Stimulated activated CD4-positive, alpha-beta T cell treated with anti-CD3 and anti-CD28 coated beads, TNF-alpha, amount 100 ng/mL, for 24 hours (primary cell): ENCODE results near the gene TPT1.

ENCODE experiments used
- DNase-seq, 3 experiments: peaks; one replicate each; pipeline ENCODE4 v3.0.0-alpha.2; 2020; ENCODE audit warnings: low read depth in 3 of 3

Gene TPT1

DNA sequence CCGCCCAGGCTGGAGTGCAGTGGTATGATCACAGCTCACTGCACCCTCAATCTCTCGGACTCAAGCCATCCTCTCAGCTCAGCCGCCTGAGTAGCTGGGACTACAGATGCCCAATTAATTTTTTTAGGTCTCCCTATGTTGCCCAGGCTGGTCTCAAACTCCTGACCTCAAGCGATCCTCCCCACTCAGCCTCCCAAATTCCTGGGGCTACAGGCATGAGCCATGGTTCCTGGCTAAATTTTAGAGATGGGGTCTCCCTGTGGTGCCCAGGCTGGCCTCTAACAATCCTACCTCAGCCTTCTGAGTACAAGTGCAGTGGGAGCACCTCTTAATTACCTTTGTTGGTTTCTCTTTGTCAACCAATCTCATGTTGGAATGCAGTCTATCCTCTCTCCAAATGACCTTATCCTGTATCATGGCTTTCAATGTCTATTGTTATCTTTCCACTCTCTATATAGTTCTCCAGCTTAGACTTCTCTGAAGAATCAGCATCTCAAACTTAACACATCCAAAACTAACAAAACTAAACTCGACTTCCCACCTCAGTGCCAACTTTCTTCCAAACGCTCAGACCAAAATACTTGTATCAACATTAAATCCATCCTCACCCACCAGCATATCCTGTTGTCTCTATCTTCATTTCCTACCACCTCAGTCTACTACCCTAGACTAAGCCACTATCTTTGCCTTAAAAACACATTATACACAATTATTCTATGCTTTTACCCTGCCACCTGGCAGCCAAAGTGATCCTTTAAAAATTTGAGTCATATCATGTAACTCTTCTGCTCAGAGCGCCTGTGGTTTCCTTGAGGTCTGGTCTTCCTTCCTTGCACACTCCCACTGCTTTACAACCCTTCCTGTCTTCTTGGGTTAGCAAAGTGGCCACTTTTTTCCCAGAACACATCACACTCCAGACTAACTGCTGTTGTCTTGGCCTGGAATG lies 6.7 kb downstream of the TPT1 start:
- no peak for DNase-seq

DNA sequence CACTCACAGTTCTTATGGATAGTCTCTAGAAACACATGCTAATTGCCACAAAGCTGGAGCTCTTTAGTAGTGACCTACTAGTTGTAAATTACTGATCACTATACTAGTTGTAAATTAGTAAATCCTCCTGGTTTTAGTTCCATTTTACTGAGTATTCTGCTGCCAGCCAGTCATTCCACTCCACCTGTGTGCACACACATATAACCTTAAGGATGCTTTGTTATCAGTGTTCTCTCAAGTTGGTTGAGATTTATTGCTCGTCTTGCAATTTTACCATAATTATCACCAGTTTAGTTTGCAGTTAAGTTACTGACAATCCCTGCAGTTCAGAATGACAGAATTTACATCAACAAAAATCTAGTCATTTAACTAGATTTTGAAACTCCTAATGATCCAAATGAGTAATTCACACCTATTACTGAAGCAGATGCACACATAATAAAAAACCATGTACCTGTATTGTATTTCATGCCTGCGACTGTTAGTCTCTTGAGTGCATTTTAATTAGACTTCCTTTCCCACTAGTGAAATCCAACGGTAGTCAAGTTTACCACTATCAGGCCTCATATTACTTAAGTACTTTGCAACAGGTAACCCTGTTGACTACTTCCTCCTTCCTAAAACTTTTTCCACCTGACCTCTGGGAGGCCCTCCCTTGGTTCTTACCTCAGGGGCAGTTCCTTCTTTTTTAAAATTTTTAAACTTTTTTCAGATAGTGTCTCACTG lies 7.6 kb downstream of the TPT1 start:
- no peak for DNase-seq

- no peak for DNase-seq
Measured at GRCh38 chr13:45332831-45333219, 8.2 kb downstream of the TPT1 start.

- DNase-seq, result no peak
Measured at GRCh38 chr13:45332036-45332830, 8.8 kb downstream of the TPT1 start.

GRCh38 chr13:45331692-45332035 lies 9.3 kb downstream of the TPT1 start:
- DNase-seq, result no peak

GRCh38 chr13:45331123-45331619 lies 9.8 kb downstream of the TPT1 start:
- DNase-seq, result no peak

DNA sequence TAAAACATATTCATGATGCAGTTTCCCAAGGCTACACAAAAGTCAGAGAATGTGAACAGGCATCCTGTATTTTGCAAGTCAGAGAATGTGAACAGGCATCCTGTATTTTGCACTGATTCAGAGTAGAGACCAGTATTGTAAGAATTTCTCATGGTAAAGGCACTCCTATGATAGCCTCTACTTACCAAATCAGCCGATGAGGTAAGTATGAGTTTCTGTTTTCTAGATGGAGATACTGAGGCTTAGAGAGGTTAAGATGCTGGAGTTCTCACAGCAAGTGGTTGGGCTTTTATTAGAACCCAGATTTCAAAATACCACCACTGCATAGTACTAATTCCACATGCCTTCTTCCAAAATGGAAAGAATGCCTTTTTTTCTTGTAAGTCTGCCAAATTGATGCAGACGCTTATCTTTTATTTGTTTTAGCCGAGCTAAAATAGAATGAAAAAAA lies 12.3 kb downstream of the TPT1 start:
- DNase-seq, result no peak

- no peak for DNase-seq
Measured at GRCh38 chr13:45327253-45327955, 13.6 kb downstream of the TPT1 start.

DNA sequence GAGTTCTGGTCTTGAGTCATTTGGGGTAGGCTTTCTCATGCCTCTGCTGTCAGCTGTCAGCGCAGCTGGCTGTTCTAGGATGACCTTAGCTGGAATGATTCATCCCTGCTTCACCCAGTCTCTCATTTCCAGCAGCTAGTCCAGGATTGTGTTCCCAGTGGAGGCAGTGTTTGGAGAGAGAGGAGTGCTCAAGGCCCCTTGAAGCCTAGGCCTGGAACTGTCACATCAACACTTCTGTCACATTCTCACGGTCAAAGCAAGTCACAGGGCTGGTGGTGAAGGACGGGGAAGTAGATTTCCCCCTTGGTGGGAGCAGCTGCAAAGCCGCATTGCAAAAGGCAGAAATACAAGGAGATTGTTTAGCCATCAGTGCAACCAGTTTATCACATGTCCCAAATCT lies 15.2 kb downstream of the TPT1 start:
- DNase-seq, result no peak

DNA sequence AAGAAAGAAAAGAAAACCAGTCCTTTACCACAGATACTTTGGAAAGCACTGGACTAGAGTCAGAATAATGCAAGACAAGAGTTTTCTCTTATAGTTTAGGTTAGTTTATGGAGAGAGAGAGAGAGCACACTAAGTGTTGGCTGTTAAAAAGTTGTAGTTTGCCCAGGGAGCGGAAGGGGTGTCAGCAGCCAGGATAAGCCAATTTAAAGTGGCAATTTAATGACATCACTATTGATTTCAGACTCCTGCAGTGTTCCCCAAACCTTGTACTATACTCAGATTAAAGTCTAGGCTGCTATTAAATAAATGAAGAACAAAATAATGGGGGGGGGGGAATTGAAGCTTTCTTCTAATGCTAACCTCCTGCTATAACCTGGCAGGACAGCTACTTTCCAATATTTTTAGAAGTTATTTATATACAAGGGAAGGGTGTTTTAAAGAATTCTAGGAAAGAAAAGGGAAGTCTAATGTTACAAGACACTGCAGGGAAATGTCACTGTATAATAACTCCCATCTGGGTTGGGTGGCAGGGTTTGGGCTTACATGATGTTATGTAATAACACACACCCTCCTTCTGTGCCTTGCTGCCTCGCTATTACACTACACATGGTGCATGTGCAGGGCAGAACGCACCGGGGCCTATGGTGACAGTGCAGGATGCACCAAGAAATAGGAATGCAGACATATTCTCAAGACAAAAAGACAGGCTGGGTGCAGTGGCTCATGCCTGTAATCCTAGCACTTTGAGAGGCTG lies 19.9 kb downstream of the TPT1 start:
- no peak for DNase-seq

DNA sequence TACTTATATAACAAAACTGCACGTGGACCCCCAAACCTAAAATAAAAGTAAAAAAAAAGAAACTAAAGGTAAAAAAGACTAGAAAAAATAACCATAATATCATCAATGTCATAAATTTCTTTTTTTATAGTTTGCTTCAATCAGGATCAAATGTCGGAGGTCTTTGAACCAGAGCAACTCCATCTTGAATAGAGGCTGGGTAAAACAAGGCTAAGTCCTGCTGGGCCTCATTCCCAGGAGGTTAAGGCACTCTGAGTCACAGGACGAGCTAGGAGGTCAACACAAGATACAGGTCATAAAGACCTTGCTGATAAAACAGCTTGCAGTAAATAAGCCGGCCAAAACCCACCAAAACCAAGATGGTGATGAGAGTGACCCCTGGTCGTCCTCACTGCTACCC lies 24.0 kb downstream of the TPT1 start:
- DNase-seq, result no peak

GRCh38 chr13:45316338-45316737 lies 24.6 kb downstream of the TPT1 start:
- no peak for DNase-seq

GRCh38 chr13:45315520-45316167 lies 25.3 kb downstream of the TPT1 start:
- no peak for DNase-seq

DNA sequence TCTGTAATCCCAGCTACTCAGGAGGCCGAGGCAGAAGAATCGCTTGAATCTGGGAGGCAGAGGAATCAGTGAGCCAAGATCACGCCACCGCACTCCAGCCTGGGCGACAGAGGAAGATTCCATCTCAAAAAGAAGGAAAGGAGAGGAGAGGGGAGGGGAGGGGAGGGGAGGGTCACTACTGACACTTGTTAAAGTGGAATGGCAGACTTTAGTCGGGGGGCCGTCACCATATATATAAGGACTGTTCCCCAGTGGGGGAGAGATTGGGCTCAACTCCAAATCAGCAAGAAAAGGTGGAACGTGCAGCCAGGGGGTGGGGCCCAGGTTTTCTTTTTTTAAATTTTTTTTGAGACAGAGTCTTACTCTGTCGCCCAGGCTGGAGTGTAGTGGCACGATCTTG lies 26.2 kb downstream of the TPT1 start:
- no peak for DNase-seq

- DNase-seq, result no peak
Measured at GRCh38 chr13:45310341-45311131, 30.4 kb downstream of the TPT1 start.

DNA sequence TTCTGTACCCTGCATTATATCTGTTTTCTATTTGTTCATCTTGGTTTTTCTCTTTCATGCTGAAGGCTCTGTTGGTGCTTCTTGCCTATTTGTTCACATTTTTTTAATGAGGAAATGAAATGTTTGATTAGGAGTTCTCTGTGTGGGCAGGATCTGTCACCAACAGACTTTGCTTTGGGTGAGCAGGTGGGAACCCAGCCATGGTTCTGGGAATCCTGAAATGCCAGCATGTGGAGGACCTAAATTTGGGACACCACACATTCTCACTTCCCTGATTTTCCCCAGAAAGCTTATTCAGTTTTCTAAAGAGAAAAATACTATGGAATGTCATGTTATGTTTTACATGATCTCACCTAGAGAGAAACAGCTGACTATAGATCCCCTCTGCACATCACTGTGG lies 34.0 kb downstream of the TPT1 start:
- DNase-seq, result no peak

DNA sequence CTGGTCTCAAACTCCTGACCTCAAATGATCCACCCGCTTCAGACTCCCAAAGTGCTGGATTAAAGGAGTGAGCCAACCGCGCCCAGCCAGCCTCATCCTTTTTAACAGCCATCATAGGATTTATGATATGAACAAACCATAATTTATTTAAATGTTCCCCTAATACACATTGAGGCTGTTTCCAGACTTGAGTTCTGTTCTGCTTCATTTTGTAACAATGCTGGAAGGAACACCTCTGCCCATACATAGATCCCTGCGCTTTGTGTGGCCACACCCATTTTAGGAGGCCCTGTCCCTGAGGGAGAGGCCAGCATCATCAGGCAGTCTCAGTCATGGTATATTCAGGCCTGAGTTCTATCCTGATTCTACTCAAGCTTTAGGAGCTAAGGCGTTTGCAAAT lies 35.9 kb downstream of the TPT1 start:
- no peak for DNase-seq

DNA sequence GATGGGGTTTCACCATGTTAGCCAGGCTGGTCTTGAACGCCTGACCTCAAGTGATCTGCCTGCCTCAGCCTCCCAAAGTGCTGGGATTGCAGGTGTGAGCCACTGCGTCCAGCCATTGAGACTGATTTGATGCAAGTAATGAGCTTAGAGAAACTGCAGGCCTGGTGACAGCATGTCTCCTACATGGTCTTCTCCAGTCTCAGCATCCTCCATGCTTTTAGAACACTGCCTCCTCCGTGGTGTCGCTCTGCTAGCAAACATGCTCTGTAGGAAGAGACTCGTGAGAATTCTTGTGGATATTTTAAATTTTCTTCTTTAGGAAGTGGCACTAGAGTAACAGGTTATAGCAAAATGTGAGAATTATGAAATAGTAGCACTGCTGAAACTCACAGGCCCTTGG lies 37.1 kb downstream of the TPT1 start:
- DNase-seq, result no peak

DNA sequence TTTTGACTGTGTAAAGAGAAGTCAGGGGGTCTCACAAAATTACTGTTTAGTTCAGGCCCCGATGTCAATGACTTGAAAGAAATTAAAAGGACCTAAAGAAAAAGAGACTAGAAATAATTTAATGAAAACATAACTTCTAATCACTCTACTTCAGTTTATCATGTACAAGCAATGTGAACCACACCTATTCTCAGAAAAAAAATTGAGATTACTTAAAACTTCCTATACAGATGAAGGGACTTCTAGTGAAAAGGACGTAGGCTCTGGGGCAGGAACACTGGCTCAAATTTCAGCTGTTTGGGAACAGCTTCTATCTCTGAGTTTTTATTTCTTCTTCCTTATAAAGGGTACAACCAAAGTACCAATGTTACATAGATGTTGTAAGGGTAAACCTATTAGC lies 38.0 kb downstream of the TPT1 start:
- no peak for DNase-seq
